A673 (cell line): ENCODE data around the gene CXCL17.

Experiments used
- CTCF ChIP-seq: fragments of 300-800, 200-600 bp; sonication (generic); conservative IDR thresholded peaks from 2 replicates; pipeline ENCODE4 v1.5.1; 2017; ENCODE audit warnings: low read depth, mild to moderate bottlenecking, antibody characterized with exemption, low read length, moderate library complexity, mixed read lengths
- EZH2 ChIP-seq: fragments of 200-600 bp; sonication (generic); IDR thresholded peaks from 2 replicates; pipeline ENCODE4 v1.6.1; 2017; ENCODE audit warnings: borderline replicate concordance, low read depth, mild to moderate bottlenecking, mixed read lengths, antibody characterized with exemption, low read length; ENCODE audit not compliant: poor library complexity, severe bottlenecking

GRCh38 chr19:42472402-42473147 lies 29.8 kb upstream of the CXCL17 start:
- TF ChIP-seq EZH2: no peak
- no peak for TF ChIP-seq CTCF
